Muscle layer of colon (tissue), 2 donors: Measurements from ENCODE around the gene FKBP15.

Experiments
- H3K27ac ChIP-seq: one replicate; pipeline ENCODE4 v1.7.0; 2013; ENCODE audit warnings: low read depth, mild to moderate bottlenecking, low read length, moderate library complexity
- H3K27me3 ChIP-seq, 2 donors: one replicate each; pipeline ENCODE4 v1.7.0; 2013; ENCODE audit warnings: low read length in 2 of 2, mild to moderate bottlenecking in 2 of 2; ENCODE audit not compliant: insufficient read depth in 2 of 2, control insufficient read depth in 1 of 2
- H3K36me3 ChIP-seq: one replicate; pipeline ENCODE4 v1.7.0; 2013; ENCODE audit warnings: mild to moderate bottlenecking, low read length; ENCODE audit not compliant: insufficient read depth
- H3K4me1 ChIP-seq: one replicate; pipeline ENCODE4 v1.7.0; 2013; ENCODE audit warnings: mild to moderate bottlenecking, low read length; ENCODE audit not compliant: insufficient read depth
- H3K4me3 ChIP-seq, 2 donors: one replicate each; pipeline ENCODE4 v1.7.0; 2013; ENCODE audit warnings: low read length in 2 of 2, low read depth in 1 of 2, mild to moderate bottlenecking in 1 of 2, moderate library complexity in 1 of 2
- H3K9ac ChIP-seq: one replicate; pipeline ENCODE4 v1.7.0; 2013; ENCODE audit warnings: low read length
- H3K9me3 ChIP-seq: one replicate; pipeline ENCODE4 v1.7.0; 2013; ENCODE audit warnings: mild to moderate bottlenecking, low read length
- donor health status: abdominal sarcoma.
- donor health status: Adenocarcinoma of cecum.

The FKBP15 gene

GRCh38 chr9:113228130-113228665, 7.1 kb upstream of the FKBP15 start:
- Histone ChIP-seq H3K4me1 (peaks cover 2% of the 10 kb centered on the region), H3K9ac (no peak overlapping the region)

GRCh38 chr9:113227436-113227835, 6.4 kb upstream of the FKBP15 start:
- no peak overlapping the region for H3K9ac ChIP-seq
- H3K9me3 ChIP-seq = no peaks in the 10 kb centered on the region
- no peak overlapping the region for H3K27ac ChIP-seq
- peaks cover 5% of the 10 kb centered on the region for H3K36me3 ChIP-seq
- peaks cover 10% of the 10 kb centered on the region for H3K4me1 ChIP-seq
- no peak overlapping the region for H3K4me3 ChIP-seq
- H3K27me3 ChIP-seq = no peaks in the 10 kb centered on the region

More at GRCh38 chr9:113228130-113228665, 7.1 kb upstream of the FKBP15 start:
- Histone ChIP-seq H3K4me3 (no peak overlapping the region), H3K27ac (no peak overlapping the region), H3K9me3 (no peaks in the 10 kb centered on the region), H3K27me3 (no peaks in the 10 kb centered on the region), H3K36me3 (peaks cover 5% of the 10 kb centered on the region)

GRCh38 chr9:113223963-113224362, 2.9 kb upstream of the FKBP15 start:
- Histone ChIP-seq H3K27ac (no peak overlapping the region), H3K9me3 (no peaks in the 10 kb centered on the region), H3K4me1 (peaks cover 27% of the 10 kb centered on the region), H3K36me3 (peaks cover 5% of the 10 kb centered on the region), H3K4me3 (no peak overlapping the region), H3K27me3 (no peaks in the 10 kb centered on the region), H3K9ac (no peak overlapping the region)

GRCh38 chr9:113222482-113222841, 1.4 kb upstream of the FKBP15 start:
- peaks cover 27% of the 10 kb centered on the region for H3K4me1 ChIP-seq
- H3K9me3 ChIP-seq = no peaks in the 10 kb centered on the region
- no peaks in the 10 kb centered on the region for H3K27me3 ChIP-seq
- H3K36me3 ChIP-seq = peaks cover 5% of the 10 kb centered on the region
- no peak overlapping the region for H3K27ac ChIP-seq
- peak overlapping the region in 1 of 2 donors; percentile 88 for H3K4me3 ChIP-seq
- H3K9ac ChIP-seq = no peak overlapping the region

GRCh38 chr9:113221800-113222481, 864 bp upstream of the FKBP15 start:
- peak overlapping the region; percentile 79 to 88 for H3K4me3 ChIP-seq
- no peaks in the 10 kb centered on the region for H3K9me3 ChIP-seq
- peaks cover 5% of the 10 kb centered on the region for H3K36me3 ChIP-seq
- H3K27me3 ChIP-seq = no peaks in the 10 kb centered on the region
- peaks cover 27% of the 10 kb centered on the region for H3K4me1 ChIP-seq
- H3K9ac ChIP-seq = peak overlapping the region; percentile 70
- H3K27ac ChIP-seq = peak overlapping the region; percentile 70

- Histone ChIP-seq H3K36me3 (peaks cover 8% of the 10 kb centered on the region), H3K4me1 (peaks cover 27% of the 10 kb centered on the region), H3K9ac (peak overlapping the region; percentile 66), H3K9me3 (no peaks in the 10 kb centered on the region), H3K27me3 (no peaks in the 10 kb centered on the region), H3K27ac (peak overlapping the region; percentile 76), H3K4me3 (peak overlapping the region; percentile 63 to 84)
These were observed 542 bp downstream of the FKBP15 start for GRCh38 chr9:113220467-113221002.

GRCh38 chr9:113219969-113220368, 1.1 kb downstream of the FKBP15 start:
- Histone ChIP-seq H3K27me3 (no peaks in the 10 kb centered on the region), H3K9me3 (no peaks in the 10 kb centered on the region), H3K4me3 (peak overlapping the region; percentile 63 to 84), H3K27ac (peak overlapping the region; percentile 76), H3K9ac (peak overlapping the region; percentile 66), H3K36me3 (peaks cover 4% of the 10 kb centered on the region), H3K4me1 (peaks cover 27% of the 10 kb centered on the region)

- H3K36me3 ChIP-seq = peaks cover 3% of the 10 kb centered on the region
- no peaks in the 10 kb centered on the region for H3K9me3 ChIP-seq
- no peak overlapping the region for H3K27ac ChIP-seq
- no peaks in the 10 kb centered on the region for H3K27me3 ChIP-seq
- H3K4me3 ChIP-seq = no peak overlapping the region
- H3K9ac ChIP-seq = no peak overlapping the region
- H3K4me1 ChIP-seq = peaks cover 27% of the 10 kb centered on the region
These were observed 1.7 kb downstream of the FKBP15 start for GRCh38 chr9:113219186-113219936.

GRCh38 chr9:113216406-113216805, 4.7 kb downstream of the FKBP15 start:
- H3K9ac ChIP-seq = no peak overlapping the region
- H3K27ac ChIP-seq = no peak overlapping the region
- H3K4me1 ChIP-seq = peaks cover 13% of the 10 kb centered on the region
- no peak overlapping the region for H3K4me3 ChIP-seq
- peaks cover 3% of the 10 kb centered on the region for H3K36me3 ChIP-seq
- H3K9me3 ChIP-seq = no peaks in the 10 kb centered on the region
- no peaks in the 10 kb centered on the region for H3K27me3 ChIP-seq

GRCh38 chr9:113215132-113215531, 5.9 kb downstream of the FKBP15 start:
- H3K27ac ChIP-seq = no peak overlapping the region
- no peak overlapping the region for H3K9ac ChIP-seq
- no peaks in the 10 kb centered on the region for H3K27me3 ChIP-seq
- peaks cover 8% of the 10 kb centered on the region for H3K36me3 ChIP-seq
- H3K4me3 ChIP-seq = no peak overlapping the region
- peaks cover 8% of the 10 kb centered on the region for H3K4me1 ChIP-seq
- no peaks in the 10 kb centered on the region for H3K9me3 ChIP-seq

- H3K36me3 ChIP-seq = peaks cover 37% of the 10 kb centered on the region
- no peak overlapping the region for H3K4me3 ChIP-seq
- no peak overlapping the region for H3K9ac ChIP-seq
- H3K27me3 ChIP-seq = no peaks in the 10 kb centered on the region
- H3K27ac ChIP-seq = no peak overlapping the region
- no peaks in the 10 kb centered on the region for H3K9me3 ChIP-seq
- H3K4me1 ChIP-seq = no peaks in the 10 kb centered on the region
These were observed 10.3 kb downstream of the FKBP15 start for GRCh38 chr9:113210815-113211214.
